Fibroblast of gingiva (primary cell): ENCODE results near the gene CTNNAL1.
"Not testable (repeated sequence)": the region's sequence is repeated elsewhere in the genome, so short reads cannot be mapped to it uniquely, and the experiment has no call there.

Source experiments
- DNase-seq: peaks from one replicate; pipeline ENCODE4 v3.0.0-alpha.2; 2011; ENCODE audit warnings: low read depth

CTNNAL1 gene

DNA sequence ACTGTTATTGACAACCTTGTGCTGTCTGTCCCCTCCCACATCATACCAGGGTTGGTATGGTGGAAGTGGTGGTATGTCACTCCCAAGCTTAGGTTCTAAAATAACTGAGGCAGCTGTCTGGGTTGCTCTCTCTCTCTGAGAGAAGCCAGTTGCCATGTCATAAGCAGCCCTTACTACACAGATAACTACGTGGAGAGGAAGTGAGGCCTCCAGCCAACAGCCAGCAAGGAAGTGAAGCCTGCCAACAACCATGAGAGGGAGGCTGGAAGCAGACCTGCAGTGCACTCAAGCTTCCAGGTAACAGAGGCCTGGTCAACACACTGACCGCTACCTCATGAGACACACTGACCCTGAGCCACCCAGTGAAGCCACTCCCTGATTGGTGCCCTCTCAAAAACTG is 18.6 kb downstream of the CTNNAL1 start:
- peak; percentile 15 for DNase-seq

- no peak for DNase-seq
Measured at GRCh38 chr9:108991479-108991878, 21.8 kb downstream of the CTNNAL1 start.

DNA sequence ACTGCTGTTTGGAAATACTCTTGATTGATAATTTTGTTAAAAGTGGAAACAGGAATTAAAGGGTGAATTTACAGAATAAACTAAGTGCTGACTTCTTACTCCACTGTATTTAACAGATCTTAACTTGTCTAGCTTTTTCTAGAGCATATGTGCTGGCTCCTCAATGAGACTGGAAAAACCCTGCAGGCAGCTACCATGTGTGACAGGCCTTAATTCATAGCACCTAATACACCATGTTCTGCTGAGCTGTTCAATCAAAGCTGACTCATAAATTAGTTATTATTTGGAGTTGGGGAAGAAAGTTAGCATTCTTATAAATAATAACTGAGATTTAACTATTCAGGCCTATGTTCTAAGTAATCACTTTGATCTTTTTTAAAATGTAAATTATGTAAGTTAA is 29.4 kb downstream of the CTNNAL1 start:
- no peak for DNase-seq

DNA sequence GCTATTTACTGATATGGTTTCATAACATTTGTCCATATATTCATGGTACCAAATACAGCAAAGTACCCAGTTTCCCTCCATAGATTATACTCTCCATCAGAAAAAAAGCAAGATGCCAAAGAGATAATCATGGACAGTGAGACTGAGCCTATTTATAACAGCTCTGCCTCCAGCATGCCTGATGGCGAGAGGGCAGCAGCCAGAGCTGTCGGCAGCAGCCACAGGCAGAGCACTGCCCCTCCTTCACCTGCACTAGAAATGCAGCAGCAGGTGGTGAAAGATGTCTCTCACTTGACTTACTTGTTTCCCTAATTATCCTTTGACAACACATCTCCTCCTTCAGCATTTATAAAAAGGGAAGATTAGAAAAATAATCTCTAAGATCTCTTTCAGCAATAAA is 32.4 kb downstream of the CTNNAL1 start:
- DNase-seq: no peak

- peak; percentile 74 for DNase-seq
Measured at GRCh38 chr9:108978205-108978604, 35.1 kb downstream of the CTNNAL1 start.

GRCh38 chr9:108973895-108974294 is 39.4 kb downstream of the CTNNAL1 start:
- peak; percentile 18 for DNase-seq

GRCh38 chr9:108972626-108973209 is 40.6 kb downstream of the CTNNAL1 start:
- peak; percentile 39 for DNase-seq

GRCh38 chr9:108972186-108972585 is 41.1 kb downstream of the CTNNAL1 start:
- no peak for DNase-seq

DNA sequence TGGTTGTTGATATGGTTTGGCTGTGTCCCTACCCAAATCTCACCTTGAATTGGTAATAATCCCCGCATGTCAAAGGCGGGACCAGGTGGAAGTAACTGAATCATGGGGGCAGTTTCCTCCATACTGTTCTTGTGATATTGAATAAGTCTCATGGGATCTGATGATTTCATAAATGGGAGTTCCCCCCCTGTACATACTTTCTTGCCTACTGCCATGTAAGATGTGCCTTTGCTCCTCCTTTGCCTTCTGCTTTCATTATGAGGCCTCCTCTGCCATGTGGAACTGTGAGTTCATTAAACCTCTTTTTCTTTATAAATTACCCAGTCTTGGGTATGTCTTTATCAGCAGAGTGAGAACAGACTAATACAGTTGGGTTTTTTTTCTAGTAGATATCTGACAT is 41.9 kb downstream of the CTNNAL1 start:
- DNase-seq: not testable (repeated sequence)

GRCh38 chr9:108967916-108968315 is 45.4 kb downstream of the CTNNAL1 start:
- DNase-seq: no peak

DNA sequence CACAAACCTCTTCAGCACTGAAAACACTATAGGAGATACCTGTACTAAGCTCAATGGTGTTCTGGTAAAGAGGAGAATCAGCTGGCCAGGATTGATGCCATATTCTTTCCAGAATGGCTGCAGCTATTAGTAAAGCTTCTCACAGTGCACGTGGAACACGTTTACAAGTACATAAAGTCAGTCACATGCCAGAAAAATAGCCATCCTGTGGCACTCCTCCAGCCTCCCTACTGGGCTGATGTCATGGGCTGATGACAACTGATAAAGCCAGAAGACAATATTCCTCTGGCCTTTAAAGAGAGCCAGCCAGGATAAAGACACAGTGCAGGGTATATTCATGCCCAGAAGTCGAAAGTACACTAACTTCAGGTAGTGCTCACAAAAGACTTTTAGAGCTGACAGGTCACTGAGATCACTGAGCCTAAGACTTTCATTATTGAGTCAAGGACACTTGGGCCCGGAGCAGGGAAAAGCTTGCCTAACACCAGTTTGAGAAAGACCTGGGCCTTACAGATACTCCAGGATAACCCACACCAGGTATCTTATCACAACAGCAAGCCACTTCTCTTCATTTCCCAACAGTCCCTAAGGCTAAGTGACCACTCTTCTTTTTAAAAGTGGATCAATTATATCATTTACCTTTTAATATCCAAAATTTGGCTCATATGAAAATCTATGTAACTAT is 49.7 kb downstream of the CTNNAL1 start:
- DNase-seq: no peak

DNA sequence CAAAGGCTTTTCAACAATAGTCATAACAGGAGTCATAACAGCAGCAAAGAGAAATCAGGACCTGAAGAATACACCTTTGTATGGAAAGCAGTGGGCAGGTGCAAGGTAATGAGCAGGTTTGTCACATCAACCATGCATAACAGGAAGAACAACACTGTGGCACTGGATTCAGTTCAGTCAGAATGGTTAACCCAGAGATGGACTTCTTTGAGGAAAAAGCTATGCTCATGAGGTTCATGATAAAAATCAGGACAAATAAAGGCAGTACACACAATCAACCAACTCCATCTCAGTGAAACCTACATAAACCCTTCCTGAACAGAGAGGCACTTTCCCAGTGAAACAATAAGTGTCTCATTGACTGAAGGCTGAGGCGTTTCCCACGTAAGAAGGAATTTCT is 52.1 kb downstream of the CTNNAL1 start:
- no peak for DNase-seq

DNA sequence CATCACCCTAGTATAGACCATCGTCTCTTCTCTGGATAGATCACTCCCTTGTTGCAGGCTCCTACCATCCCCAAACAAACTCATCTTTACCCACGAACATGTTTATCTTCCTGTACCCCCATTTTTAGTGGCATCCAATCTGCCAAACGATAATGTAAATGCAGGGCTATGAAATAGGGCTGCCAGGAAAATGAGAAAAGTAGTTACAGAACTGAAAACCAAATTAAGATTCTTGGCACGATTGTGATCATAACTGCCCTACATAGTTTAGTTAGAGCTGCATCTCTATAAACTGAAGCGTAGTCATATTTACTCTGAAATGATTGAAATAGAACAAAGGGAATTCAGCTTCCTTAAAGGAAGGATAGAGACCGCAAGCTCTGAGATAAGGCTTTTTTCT is 53.0 kb downstream of the CTNNAL1 start:
- no peak for DNase-seq

GRCh38 chr9:108956631-108957026 is 56.7 kb downstream of the CTNNAL1 start:
- no peak for DNase-seq

DNA sequence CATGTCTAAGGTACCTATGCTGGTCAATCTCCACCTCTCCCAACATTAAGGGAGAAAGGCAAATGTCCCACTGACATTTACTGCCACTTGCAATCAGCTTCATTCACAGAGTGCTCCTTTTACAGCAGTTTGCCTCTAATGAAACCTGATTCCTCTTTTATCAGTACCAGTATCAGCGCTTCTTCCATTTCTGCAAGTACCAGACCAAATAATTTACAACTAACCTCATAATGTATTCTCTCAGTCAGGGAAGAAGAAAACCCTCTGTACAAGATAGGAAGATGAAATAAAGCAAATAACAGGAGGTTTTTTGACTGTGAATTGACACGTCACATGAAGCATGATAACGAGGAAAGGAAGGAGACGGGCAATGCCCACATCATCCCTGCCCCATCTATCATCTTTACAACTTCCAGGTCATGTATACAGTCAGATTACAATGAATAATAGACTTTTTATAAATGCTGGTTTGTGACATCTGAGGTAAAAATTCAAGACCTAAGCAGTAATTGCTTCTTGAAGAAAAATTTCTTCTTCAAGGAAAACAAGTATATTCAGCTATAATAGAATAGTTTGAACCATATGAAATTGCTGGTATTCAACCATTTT is 57.2 kb downstream of the CTNNAL1 start:
- no peak for DNase-seq

- peak; percentile 50 for DNase-seq
Measured at GRCh38 chr9:108953983-108954574, 59.2 kb downstream of the CTNNAL1 start.

- no peak for DNase-seq
Measured at GRCh38 chr9:108951578-108951977, 61.7 kb downstream of the CTNNAL1 start.

DNA sequence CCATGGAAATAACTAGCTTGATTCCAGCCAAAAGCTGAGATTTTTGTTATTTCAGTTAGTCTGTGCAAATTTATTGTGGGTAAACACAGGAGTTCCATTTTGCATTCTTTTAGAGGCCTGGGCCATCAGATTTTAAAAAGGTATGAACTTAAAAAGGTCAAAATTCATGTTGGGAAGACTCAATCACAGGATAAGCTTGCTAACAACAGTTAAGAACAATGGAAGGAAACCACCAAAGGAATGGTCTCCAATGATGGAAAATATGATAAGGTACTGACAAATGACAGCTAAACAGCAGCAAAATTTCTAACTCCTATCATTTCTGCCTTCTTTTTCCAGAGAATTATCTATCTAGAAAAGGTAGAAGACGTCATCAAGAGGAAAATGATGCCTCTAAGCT is 63.1 kb downstream of the CTNNAL1 start:
- no peak for DNase-seq

GRCh38 chr9:108939975-108940374 is 73.3 kb downstream of the CTNNAL1 start:
- no peak for DNase-seq

DNA sequence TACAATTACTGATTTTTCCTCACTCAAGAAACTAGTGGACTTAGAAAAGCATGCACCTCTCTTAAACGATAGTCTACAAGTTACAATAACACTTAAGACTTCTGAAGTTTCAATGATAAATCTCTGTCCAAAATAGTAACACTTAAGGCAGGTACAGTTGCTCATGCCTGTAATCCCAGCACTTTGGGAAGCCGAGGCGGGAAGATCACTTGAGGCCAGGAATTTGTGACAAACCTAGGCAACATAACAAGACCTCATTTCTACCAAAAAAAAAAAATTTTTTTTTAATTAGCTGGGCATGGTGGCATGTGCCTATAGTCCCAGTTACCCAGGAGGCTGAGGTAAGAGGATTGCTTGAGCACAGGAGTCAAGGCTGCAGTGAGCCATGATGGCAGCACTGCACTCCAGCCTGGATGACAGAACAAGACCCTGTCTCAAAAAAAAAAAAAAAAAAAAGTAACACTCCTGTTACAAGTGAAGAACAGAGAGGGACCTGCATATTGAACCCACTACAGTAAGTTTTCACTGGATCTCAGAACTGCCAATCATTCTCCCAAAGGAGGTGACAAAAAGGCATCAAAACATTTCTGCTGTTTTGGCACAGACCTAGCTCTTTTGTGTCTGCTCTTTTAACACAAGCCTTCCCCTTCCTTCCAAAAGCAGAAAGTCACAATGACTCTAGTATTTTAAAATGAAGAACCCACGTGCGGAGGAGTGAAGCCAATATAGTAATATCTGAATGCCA is 75.6 kb downstream of the CTNNAL1 start:
- no peak for DNase-seq

GRCh38 chr9:108934323-108934893 is 78.9 kb downstream of the CTNNAL1 start, which contains the start of gene ABITRAM:
Gene ABITRAM (plus strand): TSS chr9:108934400. CDS start chr9:108934487, 87 bp downstream.
- DNase-seq: peak; percentile 83

DNA sequence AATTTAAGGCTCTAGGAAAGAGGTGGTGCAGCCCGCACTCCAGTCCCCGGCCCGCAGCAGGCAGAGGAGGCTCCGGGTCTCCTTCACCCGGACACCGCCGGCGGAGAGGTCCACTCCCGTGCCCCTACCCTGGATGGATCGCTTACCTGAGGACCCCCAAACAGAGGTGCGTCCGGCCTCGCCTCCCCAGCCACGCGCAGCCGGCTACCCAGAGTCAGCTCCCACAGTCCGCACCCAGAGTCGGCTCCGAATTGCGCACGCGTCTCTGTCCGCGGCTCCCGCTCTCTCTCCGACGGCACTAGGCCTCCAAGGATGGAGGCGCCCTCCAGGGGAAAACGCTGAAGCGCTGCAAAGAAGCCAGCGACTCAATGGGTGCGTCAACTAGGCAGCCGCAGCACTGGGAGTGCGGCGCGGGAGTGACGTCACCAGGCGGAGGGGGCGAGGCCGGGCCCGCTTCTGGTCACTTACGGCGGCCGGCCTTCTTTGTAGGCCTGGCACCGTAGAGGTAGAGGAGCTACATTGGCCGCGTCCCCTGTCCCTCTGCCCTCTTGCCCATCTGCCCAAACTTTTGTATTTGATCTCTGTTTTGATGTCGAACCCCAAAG is 79.5 kb downstream of the CTNNAL1 start, which contains the start of gene ELP1:
ELP1 (minus strand) TSS at position 407 of the 605 bp plus-strand sequence. CDS start 2,978 bp downstream, outside the sequence.
- DNase-seq: peak; percentile 92
